GM21619 (cell line): Measurements from ENCODE around the gene ASTN2.
"Not testable (repeated sequence)": the region's sequence is repeated elsewhere in the genome, so short reads cannot be mapped to it uniquely, and the experiment has no call there.

Source experiments
- ATAC-seq: cut with Tn5 transposase; IDR thresholded peaks from one replicate; pipeline ENCODE4 v1.9.1; 2021; ENCODE audit not compliant: unreplicated experiment

Gene ASTN2

GRCh38 chr9:116717150-116717549 lies 697.7 kb downstream of the ASTN2 start:
- ATAC-seq = no peak

- no peak for ATAC-seq
Observed at GRCh38 chr9:116716438-116716837, 698.4 kb downstream of the ASTN2 start.

- ATAC-seq = no peak
Observed at GRCh38 chr9:116715751-116716150, 699.1 kb downstream of the ASTN2 start.

- ATAC-seq = no peak
Observed at GRCh38 chr9:116713271-116713670, 701.6 kb downstream of the ASTN2 start.

GRCh38 chr9:116712781-116713180 lies 702.1 kb downstream of the ASTN2 start:
- no peak for ATAC-seq

- no peak for ATAC-seq
Observed at GRCh38 chr9:116706310-116707290, 708.3 kb downstream of the ASTN2 start.

- ATAC-seq = no peak
Observed at GRCh38 chr9:116705531-116705930, 709.3 kb downstream of the ASTN2 start.

- no peak for ATAC-seq
Observed at GRCh38 chr9:116704470-116704869, 710.4 kb downstream of the ASTN2 start.

GRCh38 chr9:116703634-116704033 lies 711.2 kb downstream of the ASTN2 start:
- ATAC-seq = no peak

- no peak for ATAC-seq
Observed at GRCh38 chr9:116701940-116702642, 712.8 kb downstream of the ASTN2 start.

- no peak for ATAC-seq
Observed at GRCh38 chr9:116700882-116701865, 713.7 kb downstream of the ASTN2 start.

- ATAC-seq = no peak
Observed at GRCh38 chr9:116700279-116700678, 714.6 kb downstream of the ASTN2 start.

- no peak for ATAC-seq
Observed at GRCh38 chr9:116697887-116698286, 717.0 kb downstream of the ASTN2 start.

GRCh38 chr9:116697362-116697761 lies 717.5 kb downstream of the ASTN2 start:
- ATAC-seq = no peak

GRCh38 chr9:116695438-116695837 lies 719.4 kb downstream of the ASTN2 start:
- ATAC-seq = no peak

GRCh38 chr9:116694785-116695291 lies 720.0 kb downstream of the ASTN2 start:
- no peak for ATAC-seq

- no peak for ATAC-seq
Observed at GRCh38 chr9:116693233-116693731, 721.6 kb downstream of the ASTN2 start.

GRCh38 chr9:116692616-116693015 lies 722.2 kb downstream of the ASTN2 start:
- ATAC-seq = no peak

- ATAC-seq = no peak
Observed at GRCh38 chr9:116691607-116692006, 723.2 kb downstream of the ASTN2 start.

- not testable (repeated sequence) for ATAC-seq
Observed at GRCh38 chr9:116690805-116691204, 724.1 kb downstream of the ASTN2 start.
